GM12864 (cell line): Measurements from ENCODE around the gene KCNE1.

Experiments used
- DNase-seq: peaks from one replicate; pipeline ENCODE4 v3.0.0-alpha.2; 2011; ENCODE audit warnings: low read depth
- H3K4me3 ChIP-seq: 2 replicates; pipeline ENCODE4 v1.5.1; 2011; ENCODE audit warnings: mild to moderate bottlenecking, low read depth, low read length, control low read depth
- CTCF ChIP-seq: IDR thresholded peaks from 2 replicates; pipeline ENCODE4 v1.5.1; 2011; ENCODE audit warnings: low read depth, mild to moderate bottlenecking, moderate library complexity, low read length, control low read depth, inconsistent platforms; ENCODE audit errors: missing control alignments

The KCNE1 gene

GRCh38 chr21:34554227-34554626 lies 42.2 kb upstream of the KCNE1 start:
- no peak for TF ChIP-seq CTCF
- DNase-seq, result no peak
- H3K4me3 ChIP-seq, result no peak overlapping the region

GRCh38 chr21:34553151-34553952 lies 41.3 kb upstream of the KCNE1 start:
- no peak for DNase-seq
- no peak for TF ChIP-seq CTCF
- H3K4me3 ChIP-seq, result no peak overlapping the region

GRCh38 chr21:34552360-34553098 lies 40.5 kb upstream of the KCNE1 start:
- TF ChIP-seq CTCF, result no peak
- DNase-seq, result no peak
- H3K4me3 ChIP-seq, result no peak overlapping the region

GRCh38 chr21:34550182-34550799 lies 38.3 kb upstream of the KCNE1 start:
- TF ChIP-seq CTCF, result no peak
- no peak overlapping the region for H3K4me3 ChIP-seq
- no peak for DNase-seq

- TF ChIP-seq CTCF, result no peak
- no peak overlapping the region for H3K4me3 ChIP-seq
- DNase-seq, result no peak
These were observed 36.9 kb upstream of the KCNE1 start for GRCh38 chr21:34548781-34549376.

- H3K4me3 ChIP-seq, result no peak overlapping the region
- no peak for DNase-seq
- no peak for TF ChIP-seq CTCF
These were observed 34.5 kb upstream of the KCNE1 start for GRCh38 chr21:34546542-34546941.
